ENCODE data around the gene LIPM. TPM values are rescaled to one million over a fixed set of nuclear protein-coding genes. Genes with fewer than 3 reads are reported as not detected.

The LIPM gene
- total RNA-seq, 2 experiments from 2014 or later, result not detected

GRCh38 chr10:88841316-88842111, 39.0 kb downstream of the LIPM start:
- intact Hi-C loops (cut with micrococcal nuclease; ENCODE audit: unreplicated experiment), result no loop called here
- ChIA-PET POLR2A (interaction anchor here (0.8 to 1.2 kb wide), 3 partner anchors 50 to 90 kb away, joined by 3 read pairs; no protein-coding TSS in a partner anchor), CTCF (ENCODE audit: unreplicated experiment) (no interaction called here)
- no peaks in the 10 kb centered on the region for H3K79me2 ChIP-seq (ENCODE audit: insufficient read depth, low read depth, low read length)
- DNase-seq (ENCODE audit: low spot score), result no peak
- H3K9me3 ChIP-seq (ENCODE audit: low read length), result no peaks in the 10 kb centered on the region
- H3K27ac ChIP-seq (ENCODE audit: low read depth, low read length, poor library complexity, severe bottlenecking), result no peak overlapping the region
- no peaks in the 10 kb centered on the region for H4K20me1 ChIP-seq (ENCODE audit: insufficient read depth, low read length)
- H3K4me2 ChIP-seq (ENCODE audit: low read length), result no peak overlapping the region
- BruUV-seq (replicated peaks), result no TSS peak
- H3K36me3 ChIP-seq (ENCODE audit: insufficient read depth, low read length), result no peaks in the 10 kb centered on the region
- TF ChIP-seq EZH2phosphoT487 (IDR thresholded peaks at IDR 0.05; ENCODE audit: borderline replicate concordance, low read depth, low read length), result no peak
- no peak for TF ChIP-seq CTCF (conservative IDR thresholded peaks at IDR 0.05; ENCODE audit: low read length)
- H3K4me3 ChIP-seq (ENCODE audit: low read depth, low read length, poor library complexity, severe bottlenecking), result no peak overlapping the region
- H3K4me1 ChIP-seq (ENCODE audit: insufficient read depth, low read length, poor library complexity, severe bottlenecking), result no peaks in the 10 kb centered on the region
- H2AFZ ChIP-seq (ENCODE audit: low read length), result no peak overlapping the region
- no peaks in the 10 kb centered on the region for H3K9me2 ChIP-seq (ENCODE audit: insufficient read depth, low read length)

- ChIA-PET POLR2A (no interaction called here), CTCF (ENCODE audit: unreplicated experiment) (no interaction called here)
- Histone ChIP-seq H3K79me2 (ENCODE audit: insufficient read depth, low read depth, low read length) (no peaks in the 10 kb centered on the region), H3K4me2 (ENCODE audit: low read length) (no peak overlapping the region), H3K4me3 (ENCODE audit: low read depth, low read length, poor library complexity, severe bottlenecking) (no peak overlapping the region), H3K4me1 (ENCODE audit: insufficient read depth, low read length, poor library complexity, severe bottlenecking) (no peaks in the 10 kb centered on the region), H3K27ac (ENCODE audit: low read depth, low read length, poor library complexity, severe bottlenecking) (no peak overlapping the region), H4K20me1 (ENCODE audit: insufficient read depth, low read length) (no peaks in the 10 kb centered on the region), H2AFZ (ENCODE audit: low read length) (no peak overlapping the region), H3K9me3 (ENCODE audit: low read length) (no peaks in the 10 kb centered on the region), H3K36me3 (ENCODE audit: insufficient read depth, low read length) (no peaks in the 10 kb centered on the region), H3K9me2 (ENCODE audit: insufficient read depth, low read length) (no peaks in the 10 kb centered on the region)
- TF ChIP-seq CTCF (conservative IDR thresholded peaks at IDR 0.05; ENCODE audit: low read length), result no peak
- TF ChIP-seq EZH2phosphoT487 (IDR thresholded peaks at IDR 0.05; ENCODE audit: borderline replicate concordance, low read depth, low read length), result no peak
- no peak for DNase-seq (ENCODE audit: low spot score)
- no TSS peak for BruUV-seq (replicated peaks)
- intact Hi-C loops (cut with micrococcal nuclease; ENCODE audit: unreplicated experiment), result no loop called here
These were observed 40.6 kb downstream of the LIPM start for GRCh38 chr10:88843171-88843570.

- no peak for TF ChIP-seq EZH2phosphoT487 (IDR thresholded peaks at IDR 0.05; ENCODE audit: borderline replicate concordance, low read depth, low read length)
- no peak for TF ChIP-seq CTCF (conservative IDR thresholded peaks at IDR 0.05; ENCODE audit: low read length)
- H2AFZ ChIP-seq (ENCODE audit: low read length), result no peak overlapping the region
- no peak overlapping the region for H3K27ac ChIP-seq (ENCODE audit: low read depth, low read length, poor library complexity, severe bottlenecking)
- H3K9me2 ChIP-seq (ENCODE audit: insufficient read depth, low read length), result no peaks in the 10 kb centered on the region
- BruUV-seq (replicated peaks), result no TSS peak
- H3K36me3 ChIP-seq (ENCODE audit: insufficient read depth, low read length), result no peaks in the 10 kb centered on the region
- CTCF ChIA-PET (ENCODE audit: unreplicated experiment), result no interaction called here
- H3K9me3 ChIP-seq (ENCODE audit: low read length), result no peaks in the 10 kb centered on the region
- no peak for DNase-seq (ENCODE audit: low spot score)
- no peaks in the 10 kb centered on the region for H4K20me1 ChIP-seq (ENCODE audit: insufficient read depth, low read length)
- no peak overlapping the region for H3K4me3 ChIP-seq (ENCODE audit: low read depth, low read length, poor library complexity, severe bottlenecking)
- POLR2A ChIA-PET, result interaction anchor here (0.6 to 1.0 kb wide), 2 partner anchors 8 to 154 kb away, joined by 3 to 5 read pairs; no protein-coding TSS in a partner anchor
- H3K4me2 ChIP-seq (ENCODE audit: low read length), result no peak overlapping the region
- H3K79me2 ChIP-seq (ENCODE audit: insufficient read depth, low read depth, low read length), result no peaks in the 10 kb centered on the region
- intact Hi-C loops (cut with micrococcal nuclease; ENCODE audit: unreplicated experiment), result no loop called here
- H3K4me1 ChIP-seq (ENCODE audit: insufficient read depth, low read length, poor library complexity, severe bottlenecking), result no peaks in the 10 kb centered on the region
These were observed 46.0 kb downstream of the LIPM start for GRCh38 chr10:88848499-88848898.
